Nucleus accumbens (tissue), 56 donors: Measurements from ENCODE around the gene MAP3K13.
"Not testable (repeated sequence)": the region's sequence is repeated elsewhere in the genome, so short reads cannot be mapped to it uniquely, and the experiment has no call there.

Experiments used
- DNase-seq, 56 donors: peaks; one replicate each; lab custom pipeline; 2025; lab: John Stamatoyannopoulos, UW

MAP3K13 gene

GRCh38 chr3:185340751-185341150 is 22.2 kb upstream of the MAP3K13 start:
- DNase-seq = no peak

DNA sequence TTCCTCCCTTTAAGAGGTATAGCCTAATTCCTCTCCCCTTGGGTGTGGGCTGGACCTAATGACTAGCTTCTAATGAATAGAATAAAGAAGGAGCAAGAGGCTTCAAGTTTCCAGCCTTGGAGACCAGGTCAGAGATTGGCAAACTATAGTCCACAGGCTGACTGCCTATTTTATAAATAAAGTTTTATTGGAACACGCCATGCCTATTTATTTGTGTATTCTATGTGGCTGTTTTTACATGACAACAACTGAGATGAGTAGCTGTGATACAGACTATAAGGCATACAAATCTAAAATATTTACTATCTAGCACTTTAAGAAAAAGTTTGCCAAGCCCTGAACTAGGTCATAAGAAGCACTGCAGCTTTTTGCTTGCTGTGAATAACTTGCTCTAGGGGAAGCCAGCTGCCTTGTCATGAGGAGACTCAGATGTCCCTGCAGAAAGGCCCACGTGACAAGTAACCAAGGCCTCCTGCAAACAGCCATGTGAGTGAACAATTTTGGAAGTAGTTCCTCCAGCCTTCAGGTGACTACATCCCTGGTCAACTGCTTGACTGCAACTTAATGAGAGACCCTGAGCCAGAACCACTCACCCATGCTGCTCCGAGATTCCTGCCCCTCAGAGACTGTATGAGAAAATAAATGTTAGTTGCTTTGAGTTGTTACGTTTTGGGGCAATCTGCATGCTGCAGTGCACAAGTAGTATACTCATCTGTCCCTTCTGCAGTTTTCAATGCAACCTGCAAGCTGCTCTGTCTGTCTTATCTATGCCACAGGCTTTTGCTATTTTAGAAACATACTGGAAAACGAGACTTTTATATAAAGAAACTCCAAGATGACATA is 21.1 kb upstream of the MAP3K13 start:
- peak in 1 of 56 donors; percentile 5 for DNase-seq

DNA sequence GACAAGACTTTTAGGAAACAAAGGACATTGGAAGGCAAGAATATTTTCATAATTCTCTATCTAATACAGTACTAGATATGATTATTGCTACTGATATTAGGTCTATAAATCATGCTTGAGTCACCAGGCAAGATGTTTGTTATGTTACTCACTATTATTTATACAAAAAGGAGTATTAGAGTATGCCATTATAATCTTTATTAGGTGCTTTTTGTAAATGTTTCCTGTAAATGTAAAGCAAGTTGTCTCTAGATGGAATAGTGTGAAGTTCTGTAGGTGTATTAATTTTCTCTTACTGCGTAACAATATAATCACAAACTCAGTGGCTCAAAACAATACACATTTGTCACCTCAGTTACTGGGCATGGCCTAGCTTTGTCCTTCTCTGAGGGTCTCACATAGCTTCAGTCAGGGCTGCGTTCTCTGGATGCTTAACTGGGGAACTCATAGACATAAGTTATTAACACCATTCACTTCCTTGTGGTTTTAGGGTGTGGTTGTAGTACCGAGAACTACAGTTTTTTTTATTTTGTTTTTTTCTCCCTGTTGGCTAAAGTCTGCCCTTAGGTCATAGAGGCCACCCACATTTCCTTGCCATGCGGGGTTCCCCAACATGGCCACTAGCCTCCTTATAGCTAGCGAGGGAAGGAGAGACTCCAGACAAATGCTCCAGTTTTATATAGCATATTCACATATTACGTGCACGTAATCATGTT is 20.3 kb upstream of the MAP3K13 start:
- no peak for DNase-seq

DNA sequence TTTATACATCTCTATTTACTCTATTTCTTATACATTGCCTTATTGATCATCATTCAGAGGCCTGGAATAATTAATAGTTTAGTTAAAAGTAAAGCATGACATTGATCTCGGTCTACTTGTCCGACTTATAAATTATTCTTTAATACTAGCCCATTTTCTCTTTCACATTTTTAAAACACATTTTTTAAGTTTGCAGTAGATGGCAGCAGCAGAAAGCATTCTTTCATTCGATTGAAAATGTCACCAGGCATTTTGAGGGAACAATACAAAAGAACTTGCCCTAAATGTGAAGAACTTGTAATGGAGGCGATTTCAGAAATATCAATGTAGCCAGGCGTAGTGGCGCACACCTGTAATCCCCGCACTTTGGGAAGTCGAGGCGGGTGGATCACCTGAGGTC is 15.5 kb upstream of the MAP3K13 start:
- no peak for DNase-seq

GRCh38 chr3:185350841-185351240 is 12.1 kb upstream of the MAP3K13 start:
- DNase-seq = no peak

DNA sequence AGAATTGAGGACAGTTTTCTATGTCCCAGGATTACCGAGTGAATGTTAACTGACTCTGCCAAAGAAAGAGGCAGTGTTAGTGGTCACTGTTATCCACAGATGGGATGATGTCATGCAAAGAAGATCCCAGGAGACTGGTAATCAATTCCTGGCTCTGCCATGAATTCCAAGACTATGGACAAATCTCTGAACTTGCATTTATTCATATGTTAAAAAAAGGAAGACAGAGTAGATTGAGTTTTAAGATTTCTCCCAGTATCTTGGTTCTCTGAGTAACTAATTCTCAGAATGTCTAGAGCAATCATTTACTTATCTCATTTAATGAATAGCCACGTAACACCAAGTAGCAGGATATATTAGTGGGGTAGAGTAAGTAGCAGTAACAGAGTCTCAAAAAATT is 11.5 kb upstream of the MAP3K13 start:
- DNase-seq = no peak

GRCh38 chr3:185353225-185353624 is 9.7 kb upstream of the MAP3K13 start:
- no peak for DNase-seq

GRCh38 chr3:185353823-185354614 is 8.9 kb upstream of the MAP3K13 start:
- DNase-seq = peak in 41 of 56 donors; percentile 1 to 61 (median 23)

DNA sequence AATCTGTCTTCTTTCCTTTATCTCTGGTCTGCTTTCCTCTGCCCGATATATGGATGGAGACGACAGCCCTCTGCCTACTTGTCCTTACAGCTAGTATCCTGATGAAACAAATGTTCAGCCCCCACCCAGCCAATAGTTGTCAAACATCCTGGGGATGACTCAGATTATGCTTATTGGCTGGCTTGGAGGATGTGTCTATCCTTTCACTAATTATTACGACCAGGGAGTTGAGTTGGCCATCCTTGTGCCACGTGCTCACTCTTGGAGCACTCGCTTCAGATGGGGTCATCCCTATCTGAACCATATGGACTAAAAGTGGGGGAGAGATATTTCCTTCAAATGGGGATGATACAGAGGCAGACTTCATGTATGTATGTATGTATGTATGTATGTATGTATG is 6.4 kb upstream of the MAP3K13 start:
- no peak for DNase-seq

DNA sequence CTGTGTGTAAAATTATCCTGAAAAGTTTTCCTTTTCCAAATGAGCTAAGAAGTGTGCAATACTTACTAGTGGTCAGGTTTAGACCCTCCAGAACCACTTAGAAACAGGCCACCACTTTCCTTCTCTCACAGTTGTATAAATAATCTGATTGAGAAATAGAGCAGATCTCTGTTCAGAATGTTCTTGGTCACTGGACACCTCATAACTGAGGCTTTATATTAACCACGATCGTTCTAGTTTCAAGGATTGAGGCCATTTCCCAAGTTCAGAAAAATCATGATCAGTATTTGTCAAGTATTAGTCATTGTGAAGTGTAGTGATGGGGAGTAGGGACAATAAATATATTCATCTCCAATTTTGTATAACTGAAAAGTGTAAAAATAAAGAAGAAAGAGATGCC is 1.0 kb upstream of the MAP3K13 start:
- DNase-seq = no peak

DNA sequence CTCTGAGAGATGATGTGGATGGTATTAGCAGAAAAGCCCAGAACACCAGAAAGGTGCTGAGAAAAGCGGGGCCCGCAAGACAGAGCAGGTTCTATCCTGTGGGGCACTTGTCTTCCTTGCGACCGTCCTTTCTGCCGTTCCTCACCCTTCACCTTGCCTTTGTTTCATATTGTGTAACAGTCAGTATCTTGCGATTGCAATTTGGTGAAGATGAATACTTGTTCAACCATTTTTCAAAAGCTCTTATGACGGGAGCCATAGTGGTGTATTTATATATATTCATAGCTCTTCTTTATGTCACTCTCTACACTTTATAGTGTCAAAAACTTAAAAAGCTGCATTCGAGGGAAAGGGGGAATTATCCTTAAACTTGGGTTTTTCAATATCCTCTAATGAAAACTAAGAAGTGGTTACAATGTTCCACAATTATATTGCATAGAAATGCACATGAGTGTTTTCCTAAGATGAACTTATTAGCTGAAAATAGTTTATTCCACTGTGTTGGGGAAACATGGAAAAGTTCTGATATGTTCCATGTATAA is 797 bp downstream of the MAP3K13 start:
- DNase-seq = peak in 8 of 56 donors; percentile 15 to 77 (median 40)

DNA sequence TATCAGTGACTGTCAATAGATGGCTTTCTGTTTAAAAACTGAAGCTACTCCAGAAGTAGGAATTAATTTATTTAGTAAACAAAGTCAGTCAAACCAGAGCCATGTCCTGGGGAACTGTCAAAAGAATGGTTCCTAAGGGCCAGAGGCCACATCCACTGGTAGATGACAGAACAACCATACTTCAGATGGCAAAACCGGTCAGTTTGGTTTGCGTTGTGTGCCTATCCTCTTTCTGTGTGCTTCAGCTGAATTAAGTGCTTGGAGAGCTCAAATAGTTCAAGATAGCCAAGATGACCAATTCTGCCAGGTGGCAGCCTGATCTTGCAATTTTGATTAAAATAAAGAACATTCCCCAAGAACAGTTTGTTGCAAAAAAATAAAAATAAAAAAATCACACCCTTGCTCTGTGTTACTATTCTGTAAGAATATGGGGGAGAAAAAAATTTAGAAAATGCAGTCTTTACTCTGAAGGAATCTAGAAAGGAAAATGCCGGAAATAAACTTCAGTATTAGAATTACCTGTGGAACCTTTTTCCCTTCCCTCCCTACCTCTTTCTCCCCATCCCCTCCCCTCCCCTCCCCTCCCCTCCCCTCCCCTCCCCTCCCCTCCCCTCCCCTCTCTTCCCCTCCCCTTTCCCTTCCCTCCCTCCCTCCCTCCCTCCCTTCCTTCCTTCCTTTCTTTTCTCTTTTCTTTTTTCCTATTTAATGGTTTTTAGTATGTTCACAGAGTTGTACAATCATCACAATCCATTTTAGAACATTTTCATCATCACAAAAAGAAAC is 2.5 kb downstream of the MAP3K13 start:
- DNase-seq = no peak

- no peak for DNase-seq
Observed at GRCh38 chr3:185366074-185366335, 3.1 kb downstream of the MAP3K13 start.

DNA sequence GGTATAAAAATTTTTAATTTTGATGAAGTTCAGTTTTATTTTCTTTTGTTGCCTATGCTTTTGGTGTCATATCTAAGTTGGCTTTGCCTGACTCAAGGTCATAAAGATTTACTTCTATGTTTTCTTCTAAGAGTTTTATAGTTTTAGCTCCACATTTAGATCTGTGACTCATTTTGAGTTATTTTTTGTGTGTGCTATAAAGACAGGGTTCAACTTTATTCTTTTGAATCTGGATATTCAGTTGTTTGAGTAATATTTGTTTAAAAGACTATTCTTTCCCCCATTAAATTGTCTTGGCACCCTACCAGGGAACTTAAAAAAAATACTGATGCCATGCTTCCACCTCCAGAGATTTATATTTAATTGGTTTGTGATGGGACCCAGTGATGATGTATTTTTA is 4.0 kb downstream of the MAP3K13 start:
- no peak for DNase-seq

DNA sequence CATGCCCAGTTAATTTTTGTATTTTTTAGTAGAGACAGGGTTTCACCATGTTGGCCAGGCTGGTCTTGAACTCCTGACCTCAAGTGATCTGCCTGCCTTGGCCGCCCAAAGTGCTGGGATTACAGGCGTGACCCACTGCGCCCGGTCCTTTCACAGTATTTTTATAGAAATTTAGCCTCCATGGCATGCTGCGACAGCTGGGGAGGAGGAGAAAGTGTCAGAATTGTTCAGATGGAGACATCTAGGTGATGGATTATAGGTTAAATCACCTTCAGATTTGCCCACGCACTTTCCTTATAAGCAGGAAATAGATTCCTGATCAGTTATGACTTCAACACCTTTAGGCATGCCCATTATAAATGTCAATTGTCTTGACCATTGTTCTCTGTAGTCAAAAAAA is 7.4 kb downstream of the MAP3K13 start:
- not testable (repeated sequence) for DNase-seq

DNA sequence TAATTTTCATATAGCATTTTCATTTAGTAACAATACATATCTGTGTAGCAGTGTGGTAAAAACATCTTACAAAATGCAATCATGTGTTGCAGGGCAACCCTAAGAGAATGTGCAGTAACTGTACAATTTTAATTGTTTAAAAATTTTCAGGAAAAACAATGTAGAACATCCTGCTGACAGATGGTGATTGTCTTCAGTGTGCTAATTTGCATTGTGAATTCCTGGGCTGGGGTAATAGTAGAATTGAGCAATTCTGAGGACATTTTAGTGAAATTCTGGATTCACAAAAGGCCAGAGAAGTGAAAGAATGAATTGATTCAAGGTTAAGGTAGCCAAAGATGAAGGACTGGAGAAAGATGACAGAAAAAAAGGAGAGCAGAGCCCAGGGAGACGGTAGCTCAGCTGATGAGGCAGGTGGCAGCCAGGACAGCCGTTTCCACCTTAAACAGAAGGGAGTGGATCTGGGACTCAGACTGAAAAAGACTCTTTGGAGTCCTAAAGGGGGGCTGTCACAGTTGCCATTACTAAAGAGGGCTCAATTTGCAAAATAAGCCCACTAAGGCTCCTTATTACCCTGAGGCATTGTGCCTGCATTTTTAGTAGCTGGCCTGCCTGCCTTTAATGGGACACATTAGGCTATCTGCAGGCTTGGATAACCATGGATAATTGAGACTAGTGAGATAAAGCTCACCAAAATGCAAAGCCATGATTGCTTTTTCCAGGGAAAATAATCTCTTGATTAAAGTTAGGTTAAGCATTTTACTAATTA is 8.6 kb downstream of the MAP3K13 start:
- no peak for DNase-seq

DNA sequence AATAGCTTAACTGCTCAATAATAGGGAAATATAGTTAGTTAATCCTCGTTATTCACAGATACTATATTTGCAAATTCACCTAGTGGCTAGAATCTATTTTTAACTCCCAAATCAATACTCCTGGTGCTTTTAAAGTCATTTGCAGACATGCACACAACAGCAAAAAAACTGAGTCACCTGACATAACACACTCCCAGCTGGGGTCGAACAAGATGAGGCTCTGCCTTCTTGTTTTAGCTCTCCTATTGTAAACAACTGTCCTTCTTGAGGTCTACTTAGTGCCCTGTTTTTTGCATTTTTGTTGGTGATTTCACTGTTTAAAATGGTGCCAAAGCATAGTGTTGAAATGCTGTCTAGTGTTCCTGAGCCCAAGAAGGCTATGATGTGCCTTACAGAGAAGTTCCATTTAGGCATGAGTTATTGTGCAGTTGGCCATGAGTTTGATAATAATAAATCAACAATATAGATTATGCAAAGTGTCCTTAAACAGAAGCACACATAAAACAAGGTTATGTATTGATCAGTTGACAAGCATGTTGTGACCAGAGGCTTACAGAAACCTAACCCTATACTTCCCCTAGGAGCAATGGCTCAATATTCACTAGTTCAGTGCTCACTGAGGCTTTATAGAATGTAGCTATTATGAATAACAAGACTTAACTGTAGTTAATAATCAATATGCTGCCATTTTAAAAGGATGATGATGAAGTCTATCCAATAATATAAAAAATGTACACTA is 18.6 kb downstream of the MAP3K13 start:
- no peak for DNase-seq

DNA sequence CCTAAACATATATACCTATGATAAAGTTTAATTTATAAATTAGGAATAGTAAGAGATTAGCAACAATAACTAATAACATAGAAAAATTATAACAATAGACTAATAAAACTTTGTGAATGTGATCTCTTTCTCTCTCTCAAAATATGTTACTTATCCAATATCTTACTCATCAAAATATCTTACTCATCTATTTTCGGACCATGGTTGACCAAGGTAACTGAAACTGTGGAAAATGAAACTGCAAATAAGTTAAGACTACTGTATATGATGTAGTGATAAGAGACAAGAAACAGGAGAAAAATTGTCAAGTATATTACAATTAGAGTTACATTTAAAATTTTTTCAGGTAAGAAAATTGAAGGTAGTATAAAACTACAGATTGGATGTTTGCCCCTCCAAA is 19.2 kb downstream of the MAP3K13 start:
- DNase-seq = no peak

GRCh38 chr3:185386515-185386914 is 23.6 kb downstream of the MAP3K13 start:
- DNase-seq = not testable (repeated sequence)
